ENCODE measurements around the gene DDX46. TPM values are rescaled to one million over a fixed set of nuclear protein-coding genes. Genes with fewer than 3 reads are reported as not detected.

DDX46 gene
- total RNA-seq, 1 donor from 2014 or later = 79.1 TPM

GRCh38 chr5:134857401-134857800 is 98.8 kb downstream of the DDX46 start:
- H3K4me1 Mint-ChIP-seq = no peaks in the 10 kb centered on the region
- peaks cover 2% of the 10 kb centered on the region for H3K27me3 Mint-ChIP-seq (ENCODE audit: insufficient read depth, low read depth)
- no peak overlapping the region for H3K27ac ChIP-seq
- peaks cover 21% of the 10 kb centered on the region for H3F3A ChIP-seq (ENCODE audit: low read depth)
- no peak overlapping the region for H3K27ac Mint-ChIP-seq
- H3K4me1 ChIP-seq = no peaks in the 10 kb centered on the region
- TF ChIP-seq EZH2phosphoT487 (IDR thresholded peaks at IDR 0.05) = no peak
- no peak for TF ChIP-seq EZH2 (IDR thresholded peaks at IDR 0.05)
- TF ChIP-seq, protein P1, sequence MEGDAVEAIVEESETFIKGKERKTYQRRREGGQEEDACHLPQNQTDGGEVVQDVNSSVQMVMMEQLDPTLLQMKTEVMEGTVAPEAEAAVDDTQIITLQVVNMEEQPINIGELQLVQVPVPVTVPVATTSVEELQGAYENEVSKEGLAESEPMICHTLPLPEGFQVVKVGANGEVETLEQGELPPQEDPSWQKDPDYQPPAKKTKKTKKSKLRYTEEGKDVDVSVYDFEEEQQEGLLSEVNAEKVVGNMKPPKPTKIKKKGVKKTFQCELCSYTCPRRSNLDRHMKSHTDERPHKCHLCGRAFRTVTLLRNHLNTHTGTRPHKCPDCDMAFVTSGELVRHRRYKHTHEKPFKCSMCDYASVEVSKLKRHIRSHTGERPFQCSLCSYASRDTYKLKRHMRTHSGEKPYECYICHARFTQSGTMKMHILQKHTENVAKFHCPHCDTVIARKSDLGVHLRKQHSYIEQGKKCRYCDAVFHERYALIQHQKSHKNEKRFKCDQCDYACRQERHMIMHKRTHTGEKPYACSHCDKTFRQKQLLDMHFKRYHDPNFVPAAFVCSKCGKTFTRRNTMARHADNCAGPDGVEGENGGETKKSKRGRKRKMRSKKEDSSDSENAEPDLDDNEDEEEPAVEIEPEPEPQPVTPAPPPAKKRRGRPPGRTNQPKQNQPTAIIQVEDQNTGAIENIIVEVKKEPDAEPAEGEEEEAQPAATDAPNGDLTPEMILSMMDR (IDR thresholded peaks at IDR 0.05) = no peak
- no peak overlapping the region for H2AFZ ChIP-seq (replicated peaks)
- no peak for DNase-seq (ENCODE audit: low spot score)
- H3K9me3 Mint-ChIP-seq = no peaks in the 10 kb centered on the region
- peaks cover 26% of the 10 kb centered on the region for H3K36me3 ChIP-seq
- H3K4me2 ChIP-seq = no peak overlapping the region
- H3K27me3 ChIP-seq = no peaks in the 10 kb centered on the region
- H3K79me2 ChIP-seq (ENCODE audit: low read depth) = peaks cover 14% of the 10 kb centered on the region
- H3K36me3 Mint-ChIP-seq = peaks cover 33% of the 10 kb centered on the region
- no peaks in the 10 kb centered on the region for H3K9me3 ChIP-seq (ENCODE audit: low read depth)
- no peak overlapping the region for H3K4me3 ChIP-seq
- H3K9ac ChIP-seq = no peak overlapping the region
- H3K4me3 Mint-ChIP-seq = no peak overlapping the region
- H4K20me1 ChIP-seq (ENCODE audit: low read depth) = peaks cover 12% of the 10 kb centered on the region

DNA sequence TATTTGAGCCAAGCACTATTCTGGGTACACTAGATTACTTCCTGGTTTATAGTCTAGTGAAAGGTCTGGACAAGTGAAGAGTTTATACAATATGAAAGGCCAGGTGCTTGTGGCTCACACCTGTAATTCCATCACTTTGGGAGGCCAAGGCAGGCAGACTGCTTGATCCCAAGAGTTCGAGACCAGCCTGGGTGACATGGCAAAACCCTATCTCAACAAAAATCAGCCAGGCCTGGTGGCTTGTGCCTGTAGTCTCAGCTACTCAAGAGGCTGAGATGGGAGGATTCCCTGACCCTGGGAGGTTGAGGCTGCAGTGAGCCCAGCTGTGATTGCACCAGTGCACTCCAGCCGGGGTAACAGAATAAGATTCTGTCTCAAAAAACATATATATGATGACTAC is 106.1 kb downstream of the DDX46 start:
- H3K9me3 Mint-ChIP-seq = no peaks in the 10 kb centered on the region
- peaks cover 15% of the 10 kb centered on the region for H3F3A ChIP-seq (ENCODE audit: low read depth)
- no peak overlapping the region for H3K4me3 ChIP-seq
- no peak overlapping the region for H3K4me3 Mint-ChIP-seq
- no peaks in the 10 kb centered on the region for H3K9me3 ChIP-seq (ENCODE audit: low read depth)
- no peaks in the 10 kb centered on the region for H3K4me1 ChIP-seq
- H3K27ac ChIP-seq = no peak overlapping the region
- peaks cover 13% of the 10 kb centered on the region for H3K36me3 Mint-ChIP-seq
- no peaks in the 10 kb centered on the region for H3K79me2 ChIP-seq (ENCODE audit: low read depth)
- DNase-seq (ENCODE audit: low spot score) = no peak
- H3K27ac Mint-ChIP-seq = no peak overlapping the region
- H3K4me1 Mint-ChIP-seq = no peaks in the 10 kb centered on the region
- peaks cover 2% of the 10 kb centered on the region for H3K27me3 Mint-ChIP-seq (ENCODE audit: insufficient read depth, low read depth)
- no peak for TF ChIP-seq EZH2phosphoT487 (IDR thresholded peaks at IDR 0.05)
- TF ChIP-seq, protein P1 (IDR thresholded peaks at IDR 0.05) = no peak
- no peak for TF ChIP-seq EZH2 (IDR thresholded peaks at IDR 0.05)
- no peaks in the 10 kb centered on the region for H3K36me3 ChIP-seq
- no peaks in the 10 kb centered on the region for H4K20me1 ChIP-seq (ENCODE audit: low read depth)
- no peaks in the 10 kb centered on the region for H3K27me3 ChIP-seq
- no peak overlapping the region for H3K4me2 ChIP-seq
- no peak overlapping the region for H2AFZ ChIP-seq (replicated peaks)
- no peak overlapping the region for H3K9ac ChIP-seq

- peaks cover 20% of the 10 kb centered on the region for H3K79me2 ChIP-seq (ENCODE audit: low read depth)
- no peaks in the 10 kb centered on the region for H3K9me3 ChIP-seq (ENCODE audit: low read depth)
- no peak overlapping the region for H3K4me3 ChIP-seq
- peaks cover 11% of the 10 kb centered on the region for H3K4me1 ChIP-seq
- no peaks in the 10 kb centered on the region for H4K20me1 ChIP-seq (ENCODE audit: low read depth)
- no peaks in the 10 kb centered on the region for H3K27me3 ChIP-seq
- H2AFZ ChIP-seq (replicated peaks) = peak overlapping the region; percentile 81
- DNase-seq (ENCODE audit: low spot score) = peak; percentile 9
- H3K9ac ChIP-seq = no peak overlapping the region
- H3K4me3 Mint-ChIP-seq = peak overlapping the region; percentile 95
- peaks cover 26% of the 10 kb centered on the region for H3K4me1 Mint-ChIP-seq
- H3K4me2 ChIP-seq = peak overlapping the region; percentile 86
- H3K36me3 ChIP-seq = no peaks in the 10 kb centered on the region
- peaks cover 3% of the 10 kb centered on the region for H3F3A ChIP-seq (ENCODE audit: low read depth)
- H3K27ac ChIP-seq = no peak overlapping the region
- TF ChIP-seq, protein P1 (IDR thresholded peaks at IDR 0.05) = no peak
- TF ChIP-seq EZH2phosphoT487 (IDR thresholded peaks at IDR 0.05) = no peak
- TF ChIP-seq EZH2 (IDR thresholded peaks at IDR 0.05) = no peak
- no peaks in the 10 kb centered on the region for H3K27me3 Mint-ChIP-seq (ENCODE audit: insufficient read depth, low read depth)
- peaks cover 3% of the 10 kb centered on the region for H3K36me3 Mint-ChIP-seq
- H3K9me3 Mint-ChIP-seq = no peaks in the 10 kb centered on the region
- no peak overlapping the region for H3K27ac Mint-ChIP-seq
Measured at GRCh38 chr5:134873494-134873893, 114.9 kb downstream of the DDX46 start.
